GM18499 (cell line): ENCODE results near the gene HMGCLL1.

Source experiments
- ATAC-seq: cut with Tn5 transposase; IDR thresholded peaks from one replicate; pipeline ENCODE4 v1.9.1; 2021; ENCODE audit warnings: moderate number of reproducible peaks; ENCODE audit not compliant: insufficient read depth, unreplicated experiment

Gene HMGCLL1

GRCh38 chr6:55536391-55536956 lies 42.5 kb downstream of the HMGCLL1 start:
- ATAC-seq: no peak

- no peak for ATAC-seq
Measured at GRCh38 chr6:55531496-55531895, 47.5 kb downstream of the HMGCLL1 start.

- ATAC-seq: no peak
Measured at GRCh38 chr6:55530931-55531330, 48.1 kb downstream of the HMGCLL1 start.

- ATAC-seq: no peak
Measured at GRCh38 chr6:55528624-55529023, 50.4 kb downstream of the HMGCLL1 start.

GRCh38 chr6:55524441-55524840 lies 54.6 kb downstream of the HMGCLL1 start:
- ATAC-seq: no peak

GRCh38 chr6:55518529-55519060 lies 60.4 kb downstream of the HMGCLL1 start:
- no peak for ATAC-seq

GRCh38 chr6:55516736-55517135 lies 62.3 kb downstream of the HMGCLL1 start:
- no peak for ATAC-seq

GRCh38 chr6:55512904-55513303 lies 66.1 kb downstream of the HMGCLL1 start:
- ATAC-seq: no peak

GRCh38 chr6:55511122-55511800 lies 67.7 kb downstream of the HMGCLL1 start:
- ATAC-seq: no peak

GRCh38 chr6:55499591-55499990 lies 79.4 kb downstream of the HMGCLL1 start:
- no peak for ATAC-seq

- no peak for ATAC-seq
Measured at GRCh38 chr6:55497694-55498093, 81.3 kb downstream of the HMGCLL1 start.

- ATAC-seq: no peak
Measured at GRCh38 chr6:55496201-55496600, 82.8 kb downstream of the HMGCLL1 start.

GRCh38 chr6:55495277-55495676 lies 83.7 kb downstream of the HMGCLL1 start:
- no peak for ATAC-seq

GRCh38 chr6:55494411-55494810 lies 84.6 kb downstream of the HMGCLL1 start:
- ATAC-seq: no peak

GRCh38 chr6:55492259-55492658 lies 86.7 kb downstream of the HMGCLL1 start:
- no peak for ATAC-seq

GRCh38 chr6:55490871-55491270 lies 88.1 kb downstream of the HMGCLL1 start:
- ATAC-seq: no peak

- ATAC-seq: no peak
Measured at GRCh38 chr6:55474382-55474781, 104.6 kb downstream of the HMGCLL1 start.

- ATAC-seq: no peak
Measured at GRCh38 chr6:55473722-55474121, 105.3 kb downstream of the HMGCLL1 start.

GRCh38 chr6:55469951-55470366 lies 109.0 kb downstream of the HMGCLL1 start:
- no peak for ATAC-seq

GRCh38 chr6:55456016-55456415 lies 123.0 kb downstream of the HMGCLL1 start:
- no peak for ATAC-seq

GRCh38 chr6:55450005-55450404 lies 129.0 kb downstream of the HMGCLL1 start:
- no peak for ATAC-seq

- no peak for ATAC-seq
Measured at GRCh38 chr6:55449225-55449624, 129.8 kb downstream of the HMGCLL1 start.
